Memory B cell (primary cell): ENCODE measurements around the gene ALOX15B.

Source experiments
- ATAC-seq: fragments of 150-1000 bp; cut with Tn5 transposase; 2 replicates; pipeline ENCODE4 v1.10.0; 2021; ENCODE audit warnings: low read depth, mild to moderate bottlenecking, moderate library complexity
- DNase-seq, 2 donors: peaks; one replicate each; pipeline ENCODE4 v3.0.0; 2022; ENCODE audit warnings: low spot score in 2 of 2
- H3K27ac Mint-ChIP-seq: one replicate; pipeline ENCODE4 v1.8.0; 2022; ENCODE audit warnings: mild to moderate bottlenecking, moderate library complexity, mixed read lengths
- H3K27me3 Mint-ChIP-seq: one replicate; pipeline ENCODE4 v1.8.0; 2022; ENCODE audit warnings: mixed read lengths
- H3K36me3 Mint-ChIP-seq: one replicate; pipeline ENCODE4 v1.8.0; 2022; ENCODE audit warnings: mild to moderate bottlenecking, mixed read lengths
- H3K4me1 Mint-ChIP-seq: one replicate; pipeline ENCODE4 v1.8.0; 2022; ENCODE audit warnings: mixed read lengths
- H3K4me3 Mint-ChIP-seq: one replicate; pipeline ENCODE4 v1.8.0; 2022; ENCODE audit warnings: mild to moderate bottlenecking, moderate library complexity, mixed read lengths
- H3K9me3 Mint-ChIP-seq: one replicate; pipeline ENCODE4 v1.8.0; 2022; ENCODE audit warnings: mixed read lengths

ALOX15B gene

DNA sequence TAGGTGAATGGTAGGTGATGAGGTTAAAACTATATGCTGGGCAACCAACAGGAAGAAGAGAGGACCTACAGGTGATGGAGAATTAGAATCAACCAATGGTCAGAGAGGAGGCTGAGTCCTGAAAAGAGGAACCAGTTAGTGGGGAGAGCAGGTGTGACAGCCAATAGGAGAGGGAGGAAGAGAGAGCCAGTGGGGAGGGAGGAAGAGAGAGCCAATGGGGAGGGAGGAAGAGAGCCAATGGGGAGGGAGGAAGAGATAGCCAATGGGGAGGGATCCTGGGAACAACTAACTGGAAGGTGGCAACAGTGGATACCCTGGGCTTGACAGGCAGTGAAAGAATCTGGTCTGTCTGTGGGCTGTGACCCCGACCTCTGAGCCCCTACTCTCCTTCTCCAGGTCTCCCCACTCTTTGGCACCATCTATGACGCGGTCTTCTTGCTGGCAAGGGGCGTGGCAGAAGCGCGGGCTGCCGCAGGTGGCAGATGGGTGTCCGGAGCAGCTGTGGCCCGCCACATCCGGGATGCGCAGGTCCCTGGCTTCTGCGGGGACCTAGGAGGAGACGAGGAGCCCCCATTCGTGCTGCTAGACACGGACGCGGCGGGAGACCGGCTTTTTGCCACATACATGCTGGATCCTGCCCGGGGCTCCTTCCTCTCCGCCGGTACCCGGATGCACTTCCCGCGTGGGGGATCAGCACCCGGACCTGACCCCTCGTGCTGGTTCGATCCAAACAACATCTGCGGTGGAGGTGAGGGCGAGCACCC, 32.7 kb upstream of the ALOX15B start:
- DNase-seq, result no peak

DNA sequence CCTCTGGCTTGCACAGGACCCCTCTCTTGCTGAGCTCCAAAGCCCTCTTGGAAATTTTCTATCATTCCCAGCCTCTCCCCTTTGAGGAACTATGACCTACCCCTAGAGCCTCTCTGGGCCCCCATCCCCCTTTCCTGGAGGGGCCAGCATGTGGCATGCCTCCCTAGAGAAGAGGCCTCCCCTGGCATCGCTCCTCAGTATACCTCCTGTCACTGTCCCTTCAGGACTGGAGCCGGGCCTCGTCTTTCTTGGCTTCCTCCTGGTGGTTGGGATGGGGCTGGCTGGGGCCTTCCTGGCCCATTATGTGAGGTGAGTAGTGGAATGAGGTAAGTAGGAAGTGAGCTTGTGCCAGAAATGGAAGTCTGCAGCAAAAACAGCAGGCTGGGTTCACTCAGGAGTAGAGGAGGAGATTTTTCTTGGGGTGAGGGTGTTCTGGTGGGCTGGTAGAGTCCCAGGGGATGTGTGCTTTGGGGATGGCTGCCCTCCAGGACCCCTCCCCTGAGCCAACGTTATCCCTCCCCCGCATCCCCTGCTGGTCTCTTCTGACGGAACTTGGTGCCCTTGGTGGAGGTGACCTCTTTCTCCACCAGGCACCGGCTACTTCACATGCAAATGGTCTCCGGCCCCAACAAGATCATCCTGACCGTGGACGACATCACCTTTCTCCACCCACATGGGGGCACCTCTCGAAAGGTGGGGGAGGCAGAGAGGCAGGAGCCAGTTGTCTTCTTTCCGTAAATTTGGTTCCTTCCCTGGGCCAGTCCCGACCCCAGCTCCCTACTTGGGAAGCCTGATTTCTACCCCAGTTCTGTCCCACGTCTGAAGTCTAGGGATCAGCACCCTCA, 31.8 kb upstream of the ALOX15B start:
- Mint-ChIP-seq H3K9me3 (peaks cover 3% of the 10 kb centered on the region), H3K27ac (no peak overlapping the region), H3K27me3 (peaks cover 7% of the 10 kb centered on the region), H3K4me1 (peaks cover 6% of the 10 kb centered on the region), H3K4me3 (no peak overlapping the region), H3K36me3 (peaks cover 3% of the 10 kb centered on the region)
- no peak for DNase-seq
- no peak for ATAC-seq

More for the DNA sequence above, 32.7 kb upstream of the ALOX15B start:
- peak; percentile 60 for ATAC-seq
- Mint-ChIP-seq H3K36me3 (peaks cover 3% of the 10 kb centered on the region), H3K27ac (no peak overlapping the region), H3K4me1 (peaks cover 10% of the 10 kb centered on the region), H3K4me3 (no peak overlapping the region), H3K9me3 (peaks cover 3% of the 10 kb centered on the region), H3K27me3 (peaks cover 11% of the 10 kb centered on the region)

DNA sequence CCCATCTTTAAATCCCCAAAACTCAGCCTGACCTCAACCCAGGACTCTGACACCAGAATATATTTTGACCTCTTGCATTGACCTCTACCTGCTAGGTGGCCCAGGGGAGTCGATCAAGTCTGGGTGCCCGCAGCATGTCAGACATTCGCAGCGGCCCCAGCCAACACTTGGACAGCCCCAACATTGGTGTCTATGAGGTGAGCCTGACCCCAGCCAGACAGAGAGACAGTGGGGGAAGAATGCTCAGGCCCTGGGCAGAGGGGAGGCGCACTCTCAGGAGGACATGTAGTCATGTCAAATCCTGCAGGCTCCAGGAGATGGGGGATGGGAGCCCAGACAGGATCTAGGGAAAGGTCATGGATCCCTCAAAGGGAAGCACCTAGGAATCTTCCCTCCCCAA, 31.0 kb upstream of the ALOX15B start:
- DNase-seq (no peak), ATAC-seq (no peak)
- H3K27ac Mint-ChIP-seq, result no peak overlapping the region
- H3K4me3 Mint-ChIP-seq, result no peak overlapping the region
- H3K27me3 Mint-ChIP-seq, result peaks cover 5% of the 10 kb centered on the region
- peaks cover 3% of the 10 kb centered on the region for H3K9me3 Mint-ChIP-seq
- H3K36me3 Mint-ChIP-seq, result peaks cover 3% of the 10 kb centered on the region
- H3K4me1 Mint-ChIP-seq, result peaks cover 2% of the 10 kb centered on the region

DNA sequence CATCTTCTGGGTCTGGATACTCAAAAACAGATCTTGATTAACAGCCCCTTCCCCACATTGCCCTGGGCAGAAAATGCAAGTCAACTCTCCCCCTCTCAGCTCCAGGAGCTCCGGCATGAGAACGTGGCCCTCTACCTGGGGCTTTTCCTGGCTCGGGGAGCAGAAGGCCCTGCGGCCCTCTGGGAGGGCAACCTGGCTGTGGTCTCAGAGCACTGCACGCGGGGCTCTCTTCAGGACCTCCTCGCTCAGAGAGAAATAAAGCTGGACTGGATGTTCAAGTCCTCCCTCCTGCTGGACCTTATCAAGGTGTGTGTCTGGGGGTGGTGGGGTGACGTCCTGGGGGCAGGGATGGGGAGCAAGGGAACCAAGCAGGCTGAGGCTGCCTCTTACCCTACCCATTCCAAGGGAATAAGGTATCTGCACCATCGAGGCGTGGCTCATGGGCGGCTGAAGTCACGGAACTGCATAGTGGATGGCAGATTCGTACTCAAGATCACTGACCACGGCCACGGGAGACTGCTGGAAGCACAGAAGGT, 26.7 kb upstream of the ALOX15B start:
- no peak overlapping the region for H3K27ac Mint-ChIP-seq
- H3K27me3 Mint-ChIP-seq, result peaks cover 20% of the 10 kb centered on the region
- DNase-seq, result no peak
- no peaks in the 10 kb centered on the region for H3K9me3 Mint-ChIP-seq
- ATAC-seq, result no peak
- H3K4me1 Mint-ChIP-seq, result peaks cover 17% of the 10 kb centered on the region
- no peaks in the 10 kb centered on the region for H3K36me3 Mint-ChIP-seq
- H3K4me3 Mint-ChIP-seq, result no peak overlapping the region

DNA sequence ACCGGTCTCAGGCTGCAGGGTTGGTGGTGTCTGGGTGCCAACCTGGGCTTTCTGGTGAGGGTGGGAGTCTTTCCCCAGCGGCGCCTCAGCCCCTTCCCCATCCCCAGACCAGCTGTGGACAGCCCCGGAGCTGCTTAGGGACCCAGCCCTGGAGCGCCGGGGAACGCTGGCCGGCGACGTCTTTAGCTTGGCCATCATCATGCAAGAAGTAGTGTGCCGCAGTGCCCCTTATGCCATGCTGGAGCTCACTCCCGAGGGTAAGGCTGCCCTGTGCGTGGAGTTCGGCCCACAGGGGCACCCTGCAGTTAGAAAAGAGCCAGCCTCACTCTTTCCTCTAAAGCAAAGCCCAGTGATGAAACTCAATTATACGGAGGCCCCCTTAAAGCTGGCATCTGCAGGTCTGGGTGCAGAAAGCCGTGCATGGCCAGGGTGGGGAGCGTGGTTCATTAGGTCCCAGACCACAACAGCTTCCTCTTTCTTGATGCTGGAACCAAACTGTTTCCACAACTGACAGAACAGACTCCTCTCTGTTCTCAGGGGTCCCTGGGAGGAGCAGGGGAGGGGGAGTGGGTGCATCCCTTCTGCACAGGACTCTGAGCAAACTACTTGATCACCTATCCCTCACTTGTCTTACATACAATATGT, 25.7 kb upstream of the ALOX15B start:
- Mint-ChIP-seq H3K4me3 (no peak overlapping the region), H3K27ac (no peak overlapping the region), H3K36me3 (no peaks in the 10 kb centered on the region), H3K9me3 (no peaks in the 10 kb centered on the region), H3K27me3 (peaks cover 19% of the 10 kb centered on the region), H3K4me1 (peaks cover 17% of the 10 kb centered on the region)
- ATAC-seq (peak; percentile 57), DNase-seq (no peak)

DNA sequence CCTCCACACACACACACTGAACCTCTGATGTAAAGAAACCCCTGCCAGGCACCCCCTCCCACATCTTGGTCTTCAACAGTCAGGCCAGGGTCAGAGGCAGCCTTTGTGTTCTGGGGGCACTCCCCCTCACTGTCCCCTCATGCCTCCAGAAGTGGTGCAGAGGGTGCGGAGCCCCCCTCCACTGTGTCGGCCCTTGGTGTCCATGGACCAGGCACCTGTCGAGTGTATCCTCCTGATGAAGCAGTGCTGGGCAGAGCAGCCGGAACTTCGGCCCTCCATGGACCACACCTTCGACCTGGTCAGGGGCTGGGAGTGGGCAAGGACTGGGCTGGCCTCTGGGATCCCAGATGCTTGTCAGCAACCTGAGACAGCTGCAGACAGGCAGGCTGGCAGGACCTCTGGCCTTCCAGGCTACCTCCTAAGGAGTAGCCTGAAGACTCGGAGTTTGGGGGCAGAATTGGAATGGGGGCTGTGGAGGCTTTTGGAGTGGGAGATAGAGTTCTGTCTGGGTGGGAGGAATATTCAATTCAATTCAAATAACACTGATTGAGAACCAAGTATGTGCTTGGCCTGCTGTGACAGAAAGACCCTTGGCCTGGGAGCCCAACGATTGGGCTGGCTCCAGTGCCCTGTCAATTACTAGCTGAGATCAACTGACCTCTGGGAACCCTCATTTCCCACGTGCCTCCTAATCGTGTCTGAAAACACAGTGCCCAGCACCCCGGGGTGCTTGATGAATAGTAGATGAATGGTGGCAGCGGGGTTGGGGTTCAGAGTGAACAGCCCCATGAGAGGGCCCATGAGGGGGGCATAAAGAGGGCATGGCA, 24.9 kb upstream of the ALOX15B start:
- H3K27ac Mint-ChIP-seq, result no peak overlapping the region
- ATAC-seq, result no peak
- no peak overlapping the region for H3K4me3 Mint-ChIP-seq
- H3K27me3 Mint-ChIP-seq, result peaks cover 19% of the 10 kb centered on the region
- no peak for DNase-seq
- H3K36me3 Mint-ChIP-seq, result no peaks in the 10 kb centered on the region
- peaks cover 17% of the 10 kb centered on the region for H3K4me1 Mint-ChIP-seq
- no peaks in the 10 kb centered on the region for H3K9me3 Mint-ChIP-seq

DNA sequence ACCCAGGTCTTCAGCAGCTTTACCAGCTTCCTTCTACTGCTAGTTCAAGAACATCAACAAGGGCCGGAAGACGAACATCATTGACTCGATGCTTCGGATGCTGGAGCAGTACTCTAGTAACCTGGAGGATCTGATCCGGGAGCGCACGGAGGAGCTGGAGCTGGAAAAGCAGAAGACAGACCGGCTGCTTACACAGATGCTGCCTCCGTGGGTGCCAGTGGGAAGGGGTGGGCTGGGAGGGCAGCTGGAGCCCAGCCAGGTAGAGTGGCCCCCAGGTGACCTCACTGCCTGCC, 24.4 kb upstream of the ALOX15B start:
- Mint-ChIP-seq H3K27ac (no peak overlapping the region), H3K4me3 (no peak overlapping the region), H3K36me3 (no peaks in the 10 kb centered on the region), H3K27me3 (peaks cover 22% of the 10 kb centered on the region), H3K4me1 (peaks cover 17% of the 10 kb centered on the region), H3K9me3 (no peaks in the 10 kb centered on the region)
- ATAC-seq (no peak), DNase-seq (no peak)

DNA sequence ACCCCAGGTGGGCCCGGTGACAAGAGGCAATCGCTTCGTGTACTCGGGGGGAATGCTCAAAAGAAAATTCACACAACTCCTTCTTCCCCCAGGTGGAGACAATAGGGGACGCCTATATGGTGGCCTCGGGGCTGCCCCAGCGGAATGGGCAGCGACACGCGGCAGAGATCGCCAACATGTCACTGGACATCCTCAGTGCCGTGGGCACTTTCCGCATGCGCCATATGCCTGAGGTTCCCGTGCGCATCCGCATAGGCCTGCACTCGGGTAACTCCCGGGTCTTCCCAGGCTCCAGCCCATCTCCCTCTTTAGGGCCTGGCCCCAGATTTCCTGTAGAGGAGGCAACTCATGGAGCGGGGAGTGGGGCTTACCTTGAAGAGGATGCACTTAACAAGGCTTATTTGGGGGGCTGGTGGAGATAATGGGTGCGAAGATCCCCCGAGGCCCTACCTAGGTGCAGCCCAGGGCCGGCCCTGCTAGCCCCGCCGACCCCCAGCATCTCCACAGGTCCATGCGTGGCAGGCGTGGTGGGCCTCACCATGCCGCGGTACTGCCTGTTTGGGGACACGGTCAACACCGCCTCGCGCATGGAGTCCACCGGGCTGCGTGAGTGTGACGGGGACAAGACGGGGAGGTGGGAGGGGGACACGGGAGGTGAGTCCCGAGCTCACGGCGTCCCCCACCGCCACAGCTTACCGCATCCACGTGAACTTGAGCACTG, 23.5 kb upstream of the ALOX15B start:
- H3K36me3 Mint-ChIP-seq, result no peaks in the 10 kb centered on the region
- no peaks in the 10 kb centered on the region for H3K9me3 Mint-ChIP-seq
- ATAC-seq, result no peak
- peaks cover 17% of the 10 kb centered on the region for H3K4me1 Mint-ChIP-seq
- H3K4me3 Mint-ChIP-seq, result peak overlapping the region; percentile 32
- peaks cover 23% of the 10 kb centered on the region for H3K27me3 Mint-ChIP-seq
- no peak for DNase-seq
- no peak overlapping the region for H3K27ac Mint-ChIP-seq

DNA sequence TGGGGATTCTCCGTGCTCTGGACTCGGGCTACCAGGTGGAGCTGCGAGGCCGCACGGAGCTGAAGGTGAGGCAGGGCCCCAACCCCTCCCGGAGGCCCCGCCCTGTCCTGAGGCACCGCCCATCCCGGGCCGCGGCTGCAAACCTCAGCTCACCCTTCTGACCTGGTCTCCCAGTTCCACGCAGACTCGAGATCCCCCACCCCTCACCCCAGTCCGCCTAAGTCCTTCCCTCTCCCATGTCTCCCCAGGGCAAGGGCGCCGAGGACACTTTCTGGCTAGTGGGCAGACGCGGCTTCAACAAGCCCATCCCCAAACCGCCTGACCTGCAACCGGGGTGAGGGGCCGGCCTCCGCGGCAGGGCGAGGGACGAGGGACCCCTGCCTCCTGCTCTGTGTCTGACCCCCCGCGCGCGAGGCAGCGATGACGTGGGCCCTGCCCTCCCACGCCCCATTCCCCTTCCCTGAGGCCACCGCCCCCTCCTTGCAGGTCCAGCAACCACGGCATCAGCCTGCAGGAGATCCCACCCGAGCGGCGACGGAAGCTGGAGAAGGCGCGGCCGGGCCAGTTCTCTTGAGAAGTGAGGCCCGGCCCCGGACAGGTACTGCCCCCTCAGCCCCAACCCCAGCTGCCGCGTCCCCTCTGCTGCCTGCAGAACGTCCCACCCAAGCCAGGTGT, 22.8 kb upstream of the ALOX15B start:
- peak overlapping the region; percentile 69 for H3K4me3 Mint-ChIP-seq
- no peaks in the 10 kb centered on the region for H3K36me3 Mint-ChIP-seq
- no peak overlapping the region for H3K27ac Mint-ChIP-seq
- ATAC-seq (peak; percentile 17), DNase-seq (no peak)
- H3K27me3 Mint-ChIP-seq, result peaks cover 23% of the 10 kb centered on the region
- H3K4me1 Mint-ChIP-seq, result peaks cover 17% of the 10 kb centered on the region
- no peaks in the 10 kb centered on the region for H3K9me3 Mint-ChIP-seq

DNA sequence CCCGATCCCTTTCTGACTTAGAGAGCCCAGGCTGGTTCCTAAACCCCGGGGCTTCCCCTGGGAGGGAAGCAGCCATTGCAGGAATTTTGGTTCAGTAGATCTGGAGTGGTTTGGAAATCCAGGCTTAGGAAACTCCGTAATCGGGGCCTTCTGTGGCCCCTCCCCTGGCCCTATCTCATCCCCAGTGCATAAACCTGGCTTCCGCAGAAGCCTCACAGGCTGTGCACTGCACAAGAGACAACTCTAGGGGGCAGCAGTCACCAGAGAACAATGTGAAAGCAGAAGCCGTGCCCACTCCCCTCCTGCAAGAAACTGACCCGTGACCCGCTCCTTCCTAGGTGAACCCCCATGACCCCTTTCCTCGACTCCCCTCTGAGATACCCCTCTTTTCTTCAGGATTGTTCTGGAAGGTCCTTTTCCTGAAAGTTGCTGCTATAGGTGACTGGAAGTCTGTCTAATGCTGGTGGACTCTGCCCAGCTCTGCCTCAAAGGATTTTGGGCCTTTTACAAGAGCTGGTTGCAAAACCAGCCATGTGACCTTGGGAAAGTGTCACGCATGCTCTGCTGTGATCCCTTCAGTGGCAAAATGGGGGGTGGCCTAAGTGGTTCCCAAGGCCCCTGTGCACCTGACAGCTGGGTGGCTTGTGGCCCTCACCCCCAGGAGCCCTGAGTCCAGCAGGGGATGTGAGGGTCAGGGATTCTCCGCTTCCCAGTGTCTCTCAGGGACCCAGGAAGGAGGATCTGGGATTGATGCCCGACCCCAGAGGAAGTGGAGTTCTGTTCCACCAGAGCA, 22.0 kb upstream of the ALOX15B start:
- no peak overlapping the region for H3K27ac Mint-ChIP-seq
- no peaks in the 10 kb centered on the region for H3K9me3 Mint-ChIP-seq

DNA sequence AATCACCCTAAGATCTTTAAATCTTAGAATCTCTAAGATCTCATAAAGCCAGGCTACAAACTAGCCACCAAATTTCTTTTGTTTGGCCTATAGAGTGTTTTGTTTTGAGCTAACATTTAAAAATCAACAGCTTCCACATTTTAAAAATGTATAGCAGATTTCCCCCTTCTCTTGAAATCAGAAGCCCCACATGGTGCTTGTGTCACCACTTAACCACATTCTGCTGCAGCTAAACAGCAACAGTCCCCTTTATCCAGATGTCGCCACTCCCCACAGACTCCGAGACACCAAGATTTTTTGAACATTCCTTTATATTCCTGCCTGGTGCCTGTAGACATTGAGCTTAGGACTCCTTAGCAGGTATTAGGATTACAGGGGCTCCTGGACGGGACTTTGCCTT, 20.4 kb upstream of the ALOX15B start:
- peaks cover 26% of the 10 kb centered on the region for H3K27me3 Mint-ChIP-seq
- peaks cover 12% of the 10 kb centered on the region for H3K4me1 Mint-ChIP-seq
- ATAC-seq (no peak), DNase-seq (no peak)
- no peak overlapping the region for H3K4me3 Mint-ChIP-seq
- H3K27ac Mint-ChIP-seq, result no peak overlapping the region
- no peaks in the 10 kb centered on the region for H3K9me3 Mint-ChIP-seq
- H3K36me3 Mint-ChIP-seq, result no peaks in the 10 kb centered on the region

More for the DNA sequence above, 22.0 kb upstream of the ALOX15B start:
- Mint-ChIP-seq H3K4me1 (peaks cover 17% of the 10 kb centered on the region), H3K4me3 (peak overlapping the region; percentile 69), H3K27me3 (peaks cover 27% of the 10 kb centered on the region), H3K36me3 (no peaks in the 10 kb centered on the region)
- ATAC-seq (peak; percentile 67), DNase-seq (no peak)

DNA sequence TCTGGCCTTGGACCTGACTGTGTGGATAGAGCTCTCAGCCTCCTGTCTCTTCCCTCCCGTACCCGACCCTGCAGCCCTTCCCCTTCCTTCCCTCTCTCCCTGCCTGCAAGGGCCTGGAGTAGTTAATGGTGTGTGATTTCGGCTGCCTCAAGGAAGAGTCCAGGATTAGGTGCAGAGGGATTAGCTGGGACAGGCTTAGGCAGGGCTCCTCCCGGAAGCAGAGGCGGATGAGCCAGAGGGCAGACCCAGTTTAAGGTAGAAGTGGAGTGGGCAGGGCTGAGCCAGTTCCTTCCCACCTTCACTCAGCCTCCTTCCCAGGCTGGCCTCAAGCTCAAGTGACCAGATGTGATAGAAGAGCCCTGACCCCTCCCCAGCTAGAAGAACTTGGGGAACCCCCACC, 19.7 kb upstream of the ALOX15B start:
- Mint-ChIP-seq H3K27ac (no peak overlapping the region), H3K9me3 (no peaks in the 10 kb centered on the region), H3K4me3 (no peak overlapping the region), H3K4me1 (peaks cover 9% of the 10 kb centered on the region), H3K27me3 (peaks cover 25% of the 10 kb centered on the region), H3K36me3 (no peaks in the 10 kb centered on the region)
- DNase-seq (no peak), ATAC-seq (no peak)
